Kidney (tissue), 14 donors: ENCODE data around the gene TMEM238L. TPM values are rescaled to one million over a fixed set of nuclear protein-coding genes. Genes with fewer than 3 reads are reported as not detected.
A peak's percentile ranks its signal among the peaks of the same experiment; 100 is the strongest.

Source experiments
- DNase-seq, 5 donors: peaks; one replicate each; pipeline ENCODE4 v3.0.0-alpha.2; 2013 to 2020
- FAIRE-seq: peaks from 2 replicates; lab custom pipeline; 2012; peaks lifted over from hg19 to GRCh38; lab: Jason Lieb, UNC
- H3K27ac ChIP-seq, 2 donors: one replicate each; pipeline ENCODE4 v1.7.0; 2013; ENCODE audit warnings: low read depth in 2 of 2, low read length in 2 of 2, inconsistent platforms in 1 of 2
- H3K27me3 ChIP-seq: one replicate; pipeline ENCODE4 v1.7.1; 2013; ENCODE audit warnings: low read length, inconsistent platforms; ENCODE audit not compliant: control insufficient read depth, insufficient read depth
- H3K36me3 ChIP-seq, 3 donors: one replicate each; pipeline versions ENCODE4 v1.7.0 to v1.7.1; 2013; ENCODE audit warnings: low read length in 3 of 3, control low read depth in 1 of 3, inconsistent platforms in 1 of 3; ENCODE audit not compliant: insufficient read depth in 3 of 3, control insufficient read depth in 2 of 3
- H3K4me1 ChIP-seq, 3 donors: one replicate each; pipeline versions ENCODE4 v1.7.0 to v1.7.1; 2013; ENCODE audit warnings: low read length in 3 of 3, inconsistent platforms in 1 of 3, low read depth in 1 of 3; ENCODE audit not compliant: control insufficient read depth in 2 of 3, insufficient read depth in 2 of 3
- H3K4me3 ChIP-seq, 3 donors: one replicate each; pipeline versions ENCODE4 v1.7.0 to v1.8.1; 2013; ENCODE audit warnings: low read length in 3 of 3, control low read depth in 1 of 3, inconsistent platforms in 1 of 3
- H3K9ac ChIP-seq, 3 donors: one replicate each; pipeline versions ENCODE4 v1.7.0 to v1.7.1; 2013; ENCODE audit warnings: low read length in 3 of 3, control low read depth in 1 of 3, inconsistent platforms in 1 of 3
- H3K9me3 ChIP-seq, 3 donors: one replicate each; pipeline versions ENCODE4 v1.7.0 to v1.7.1; 2013; ENCODE audit warnings: low read length in 3 of 3, control low read depth in 1 of 3, inconsistent platforms in 1 of 3; ENCODE audit not compliant: control insufficient read depth in 2 of 3, insufficient read depth in 1 of 3
- intact Hi-C: fragments of 100-400 bp; cut with DNase I; formaldehyde crosslinking; loops from one replicate; pipeline ENCODE4 v1.11.1; 2022
- polyA plus RNA-seq: library from polyadenylated mRNA; stranded (reverse); fragments of 350-450 nt; fragmentation: Illumina TruSeq; extraction: RNeasy Lipid Tissue Mini Kit (QIAGEN cat#74804); gene quantifications from one replicate; pipeline ENCODE4 v1.2.3, GENCODE V29; 2014; ENCODE audit warnings: low read depth, low replicate concordance; ENCODE audit not compliant: insufficient read depth
- total RNA-seq: library from RNA; stranded (reverse); fragmentation: NEBNext Ultra II Directional; extraction: Animal tissue kit (Norgen Biotek cat#: 25700); gene quantifications from one replicate; pipeline ENCODE4 v1.2.1, GENCODE V29; 2021
- TF ChIP-seq, protein P1 (sequence below): IDR thresholded peaks from 3 replicates; pipeline ENCODE4 v1.5.1; 2012; ENCODE audit warnings: mild to moderate bottlenecking, moderate library complexity, borderline replicate concordance; ENCODE audit not compliant: insufficient read depth; ENCODE audit errors: extremely low read depth
- donor health status: control.
- donor health status: control.
- donor health status: control.
- donor health status: control.
- donor health status: control.
- donor health status: DM: yes; HTN: yes; CAD: no.
- donor health status: Normal renal cell carcinoma (clear cell type).

The TMEM238L gene
- total and polyA plus RNA-seq, 2 donors from 2014 or later, result 0.47 to 3.2 TPM

DNA sequence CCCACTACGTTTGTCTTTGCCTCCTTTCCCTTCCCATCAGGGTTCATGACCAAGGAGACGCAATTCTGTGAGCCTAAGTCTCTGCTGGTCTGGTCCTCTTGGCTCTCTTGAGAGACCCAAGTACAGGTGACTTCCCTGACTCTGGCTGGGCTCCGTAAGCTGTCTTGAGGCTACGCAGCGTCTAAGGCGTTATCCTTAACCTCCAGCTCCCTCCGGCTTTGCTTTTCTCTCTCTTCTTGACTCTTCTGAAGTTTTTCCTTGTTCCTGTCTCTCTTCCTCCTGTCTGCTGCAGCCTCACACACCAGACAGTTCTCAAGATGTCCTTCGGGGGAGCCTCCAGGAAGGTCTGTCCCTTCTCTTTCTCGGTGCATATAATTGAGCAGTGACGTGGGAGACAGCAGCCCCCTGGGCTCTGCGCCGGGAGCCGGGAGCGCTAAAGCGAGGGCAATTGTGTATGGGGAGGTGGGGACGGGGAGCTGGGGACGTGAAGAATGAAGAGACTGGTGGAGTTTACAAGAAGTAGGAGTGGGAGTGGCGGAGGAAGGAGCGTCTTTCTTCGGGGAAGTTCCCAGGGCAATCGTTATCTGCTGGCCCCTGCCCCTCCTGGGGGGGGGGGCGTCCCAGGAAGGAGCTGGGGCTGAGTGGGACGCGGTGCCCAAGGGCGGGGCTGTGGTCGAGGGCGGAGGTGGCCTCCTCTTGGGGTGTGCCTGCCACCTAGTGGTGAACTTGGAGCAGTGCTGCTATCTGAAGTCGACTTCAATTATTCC is 40.9 kb upstream of the TMEM238L start:
- Histone ChIP-seq H3K4me1 (peaks cover 0 to 4% (median 0%) of the 10 kb centered on the region in 3 donors), H3K9me3 (no peaks in the 10 kb centered on the region), H3K9ac (peak overlapping the region in 2 of 3 donors; percentile 8 to 46), H3K27me3 (no peaks in the 10 kb centered on the region), H3K27ac (no peak overlapping the region), H3K4me3 (peak overlapping the region; percentile 53 to 60 (median 58)), H3K36me3 (no peaks in the 10 kb centered on the region)
- DNase-seq (peak; percentile 78 to 89 (median 85)), FAIRE-seq (no peak)
- TF ChIP-seq, protein P1, sequence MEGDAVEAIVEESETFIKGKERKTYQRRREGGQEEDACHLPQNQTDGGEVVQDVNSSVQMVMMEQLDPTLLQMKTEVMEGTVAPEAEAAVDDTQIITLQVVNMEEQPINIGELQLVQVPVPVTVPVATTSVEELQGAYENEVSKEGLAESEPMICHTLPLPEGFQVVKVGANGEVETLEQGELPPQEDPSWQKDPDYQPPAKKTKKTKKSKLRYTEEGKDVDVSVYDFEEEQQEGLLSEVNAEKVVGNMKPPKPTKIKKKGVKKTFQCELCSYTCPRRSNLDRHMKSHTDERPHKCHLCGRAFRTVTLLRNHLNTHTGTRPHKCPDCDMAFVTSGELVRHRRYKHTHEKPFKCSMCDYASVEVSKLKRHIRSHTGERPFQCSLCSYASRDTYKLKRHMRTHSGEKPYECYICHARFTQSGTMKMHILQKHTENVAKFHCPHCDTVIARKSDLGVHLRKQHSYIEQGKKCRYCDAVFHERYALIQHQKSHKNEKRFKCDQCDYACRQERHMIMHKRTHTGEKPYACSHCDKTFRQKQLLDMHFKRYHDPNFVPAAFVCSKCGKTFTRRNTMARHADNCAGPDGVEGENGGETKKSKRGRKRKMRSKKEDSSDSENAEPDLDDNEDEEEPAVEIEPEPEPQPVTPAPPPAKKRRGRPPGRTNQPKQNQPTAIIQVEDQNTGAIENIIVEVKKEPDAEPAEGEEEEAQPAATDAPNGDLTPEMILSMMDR, result peak; percentile 99
- intact Hi-C loops, result no loop called here

DNA sequence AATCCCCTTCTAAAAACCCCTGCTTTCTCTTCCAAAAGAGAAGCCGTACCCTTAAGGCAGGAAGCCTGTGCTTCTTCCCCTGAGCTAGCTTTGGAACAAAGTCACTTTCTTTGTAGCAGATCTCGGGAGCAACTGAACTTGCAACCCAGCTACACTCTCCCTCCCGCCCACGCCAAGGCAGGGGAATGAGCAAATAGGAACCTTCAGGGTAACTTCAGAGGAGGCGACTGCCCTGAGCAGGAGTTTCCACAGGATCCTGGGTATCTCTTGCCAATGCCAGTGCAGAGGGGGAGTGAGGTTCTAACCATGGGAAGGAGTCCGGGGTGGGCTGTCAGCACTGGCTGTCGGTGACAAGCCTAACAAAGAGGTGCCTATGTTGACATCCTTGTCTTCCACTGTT is 39.9 kb upstream of the TMEM238L start:
- Histone ChIP-seq H3K4me3 (no peak overlapping the region), H3K9me3 (no peaks in the 10 kb centered on the region), H3K36me3 (no peaks in the 10 kb centered on the region), H3K9ac (no peak overlapping the region), H3K4me1 (peaks cover 0 to 4% (median 0%) of the 10 kb centered on the region in 3 donors), H3K27me3 (no peaks in the 10 kb centered on the region), H3K27ac (no peak overlapping the region)
- FAIRE-seq (no peak), DNase-seq (peak in 3 of 5 donors; percentile 26 to 47 (median 29))
- intact Hi-C loops, result no loop called here
- TF ChIP-seq, protein P1, result no peak

GRCh38 chr17:10842658-10843057 is 38.8 kb upstream of the TMEM238L start:
- H3K36me3 ChIP-seq, result no peaks in the 10 kb centered on the region
- H3K9me3 ChIP-seq, result no peaks in the 10 kb centered on the region
- intact Hi-C loops, result no loop called here
- H3K9ac ChIP-seq, result no peak overlapping the region
- TF ChIP-seq, protein P1, result no peak
- H3K4me1 ChIP-seq, result peaks cover 0 to 4% (median 0%) of the 10 kb centered on the region in 3 donors
- H3K27ac ChIP-seq, result no peak overlapping the region
- FAIRE-seq (no peak), DNase-seq (no peak)
- H3K4me3 ChIP-seq, result no peak overlapping the region
- H3K27me3 ChIP-seq, result no peaks in the 10 kb centered on the region
